Measurements from ENCODE around the gene STK4.

Gene STK4
- total RNA-seq, result 391 to 580 (median 535) reads per million in 3 donors

DNA sequence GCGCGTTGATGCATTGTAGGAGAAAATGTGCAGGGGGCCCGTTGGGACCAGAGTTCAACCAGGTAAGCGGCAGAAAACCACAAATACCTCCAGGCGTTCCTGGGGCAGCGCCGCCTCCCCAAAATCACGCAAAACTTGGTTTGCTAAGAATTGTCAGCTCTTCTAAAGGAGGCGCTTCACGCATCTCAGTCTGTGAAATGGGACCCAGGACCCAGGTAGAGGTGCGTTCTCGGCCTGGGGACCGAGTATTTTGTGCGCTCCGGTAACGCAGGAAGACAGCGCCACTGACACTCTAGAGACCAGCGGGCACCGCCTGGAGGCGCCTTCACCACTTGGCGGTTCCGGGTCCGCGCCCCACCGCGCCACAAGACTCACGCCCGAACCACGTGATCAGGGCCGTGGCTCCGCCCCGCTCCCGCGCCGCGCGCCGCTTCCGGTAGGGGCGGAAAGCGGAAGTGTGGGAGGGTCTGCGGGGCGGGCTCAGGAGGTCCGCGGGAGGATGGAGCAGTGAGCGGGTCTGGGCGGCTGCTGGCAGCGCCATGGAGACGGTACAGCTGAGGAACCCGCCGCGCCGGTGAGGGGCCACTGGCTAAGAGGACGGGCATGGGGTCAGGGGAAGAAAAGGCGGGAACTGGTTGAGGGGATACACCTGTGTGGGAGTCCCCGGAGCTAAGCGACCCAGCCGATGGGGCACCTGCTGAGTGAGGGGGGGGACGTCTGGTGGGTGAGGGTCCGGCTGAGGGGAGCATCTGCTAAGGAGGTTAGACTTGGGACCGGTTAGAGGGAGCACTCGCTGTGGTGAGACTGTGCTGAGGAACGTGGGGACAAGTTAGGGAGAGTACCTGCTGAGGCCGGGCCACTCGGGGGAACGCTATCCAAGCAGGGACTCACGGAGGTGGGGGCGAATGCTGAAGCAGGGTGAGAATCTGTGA, at the start of gene STK4:
Gene STK4 (plus strand): TSS at position 483 of the 932 bp plus-strand sequence. CDS start 57 bp downstream, at position 540.
- H3K4me1 ChIP-seq (ENCODE audit: control insufficient read depth, insufficient read depth, low read length, poor library complexity, severe bottlenecking), result no peaks in the 10 kb centered on the region

GRCh38 chr20:44916586-44916985, 49.7 kb upstream of the STK4 start:
- Histone ChIP-seq H3K27me3 (replicated peaks; ENCODE audit: control insufficient read depth, insufficient read depth, low read length, poor library complexity, severe bottlenecking) (no peaks in the 10 kb centered on the region), H3K4me3 (ENCODE audit: insufficient read depth, low read depth, low read length, poor library complexity, severe bottlenecking) (no peak overlapping the region), H3K4me1 (ENCODE audit: control insufficient read depth, insufficient read depth, low read length, poor library complexity, severe bottlenecking) (no peaks in the 10 kb centered on the region), H3K9me3 (ENCODE audit: control insufficient read depth, low read length) (no peaks in the 10 kb centered on the region), H3K27ac (ENCODE audit: insufficient read depth, low read length, poor library complexity, severe bottlenecking) (no peak overlapping the region), H3K36me3 (ENCODE audit: control insufficient read depth, insufficient read depth, low read length) (no peaks in the 10 kb centered on the region)
- no peak for DNase-seq

More for the DNA sequence above, at the start of gene STK4:
- Histone ChIP-seq H3K36me3 (ENCODE audit: control insufficient read depth, insufficient read depth, low read length) (no peaks in the 10 kb centered on the region), H3K27me3 (replicated peaks; ENCODE audit: control insufficient read depth, insufficient read depth, low read length, poor library complexity, severe bottlenecking) (no peaks in the 10 kb centered on the region), H3K4me3 (ENCODE audit: insufficient read depth, low read depth, low read length, poor library complexity, severe bottlenecking) (peak within 1 kb of the TSS; percentile 94), H3K9me3 (ENCODE audit: control insufficient read depth, low read length) (no peaks in the 10 kb centered on the region), H3K27ac (ENCODE audit: insufficient read depth, low read length, poor library complexity, severe bottlenecking) (peak within 1 kb of the TSS; percentile 91)
- peak; percentile 91 to 93 (median 93) for DNase-seq

- Histone ChIP-seq H3K36me3 (ENCODE audit: control insufficient read depth, insufficient read depth, low read length) (no peaks in the 10 kb centered on the region), H3K9me3 (ENCODE audit: control insufficient read depth, low read length) (no peaks in the 10 kb centered on the region), H3K4me1 (ENCODE audit: control insufficient read depth, insufficient read depth, low read length, poor library complexity, severe bottlenecking) (no peaks in the 10 kb centered on the region), H3K27ac (ENCODE audit: insufficient read depth, low read length, poor library complexity, severe bottlenecking) (no peak overlapping the region), H3K27me3 (replicated peaks; ENCODE audit: control insufficient read depth, insufficient read depth, low read length, poor library complexity, severe bottlenecking) (no peaks in the 10 kb centered on the region), H3K4me3 (ENCODE audit: insufficient read depth, low read depth, low read length, poor library complexity, severe bottlenecking) (no peak overlapping the region)
- no peak for DNase-seq
Measured at GRCh38 chr20:44917399-44917798, 48.9 kb upstream of the STK4 start.

DNA sequence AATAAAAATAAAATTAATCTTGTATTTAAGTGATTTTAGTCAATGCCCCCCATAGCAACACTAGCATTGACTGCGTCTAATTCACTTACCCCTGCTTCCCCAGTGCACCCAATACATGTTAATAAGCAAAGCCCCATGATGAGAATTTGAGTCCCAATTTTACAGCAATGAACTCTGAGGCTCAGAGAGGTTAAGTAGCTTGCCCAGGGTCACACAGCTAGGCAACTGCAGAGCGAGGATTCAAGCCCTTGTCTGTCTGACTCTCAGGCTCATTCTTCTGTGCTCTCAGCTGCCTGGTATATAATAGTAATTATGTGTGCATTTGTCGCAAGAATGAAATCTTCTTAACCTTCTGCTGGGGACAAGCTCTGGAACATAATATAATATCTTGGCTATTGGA, 48.0 kb upstream of the STK4 start:
- DNase-seq, result no peak
- Histone ChIP-seq H3K9me3 (ENCODE audit: control insufficient read depth, low read length) (no peaks in the 10 kb centered on the region), H3K36me3 (ENCODE audit: control insufficient read depth, insufficient read depth, low read length) (no peaks in the 10 kb centered on the region), H3K4me1 (ENCODE audit: control insufficient read depth, insufficient read depth, low read length, poor library complexity, severe bottlenecking) (no peaks in the 10 kb centered on the region), H3K27me3 (replicated peaks; ENCODE audit: control insufficient read depth, insufficient read depth, low read length, poor library complexity, severe bottlenecking) (no peaks in the 10 kb centered on the region), H3K4me3 (ENCODE audit: insufficient read depth, low read depth, low read length, poor library complexity, severe bottlenecking) (no peak overlapping the region), H3K27ac (ENCODE audit: insufficient read depth, low read length, poor library complexity, severe bottlenecking) (no peak overlapping the region)

GRCh38 chr20:44918761-44919160, 47.6 kb upstream of the STK4 start:
- no peak for DNase-seq
- H3K36me3 ChIP-seq (ENCODE audit: control insufficient read depth, insufficient read depth, low read length), result no peaks in the 10 kb centered on the region
- H3K9me3 ChIP-seq (ENCODE audit: control insufficient read depth, low read length), result no peaks in the 10 kb centered on the region
- no peak overlapping the region for H3K4me3 ChIP-seq (ENCODE audit: insufficient read depth, low read depth, low read length, poor library complexity, severe bottlenecking)
- no peak overlapping the region for H3K27ac ChIP-seq (ENCODE audit: insufficient read depth, low read length, poor library complexity, severe bottlenecking)
- H3K27me3 ChIP-seq (replicated peaks; ENCODE audit: control insufficient read depth, insufficient read depth, low read length, poor library complexity, severe bottlenecking), result no peaks in the 10 kb centered on the region
- H3K4me1 ChIP-seq (ENCODE audit: control insufficient read depth, insufficient read depth, low read length, poor library complexity, severe bottlenecking), result no peaks in the 10 kb centered on the region

- no peak for DNase-seq
- no peak overlapping the region for H3K27ac ChIP-seq (ENCODE audit: insufficient read depth, low read length, poor library complexity, severe bottlenecking)
- H3K4me3 ChIP-seq (ENCODE audit: insufficient read depth, low read depth, low read length, poor library complexity, severe bottlenecking), result no peak overlapping the region
- no peaks in the 10 kb centered on the region for H3K36me3 ChIP-seq (ENCODE audit: control insufficient read depth, insufficient read depth, low read length)
- no peaks in the 10 kb centered on the region for H3K9me3 ChIP-seq (ENCODE audit: control insufficient read depth, low read length)
- H3K27me3 ChIP-seq (replicated peaks; ENCODE audit: control insufficient read depth, insufficient read depth, low read length, poor library complexity, severe bottlenecking), result no peaks in the 10 kb centered on the region
- no peaks in the 10 kb centered on the region for H3K4me1 ChIP-seq (ENCODE audit: control insufficient read depth, insufficient read depth, low read length, poor library complexity, severe bottlenecking)
Measured at GRCh38 chr20:44921447-44921846, 44.9 kb upstream of the STK4 start.

- Histone ChIP-seq H3K4me3 (ENCODE audit: insufficient read depth, low read depth, low read length, poor library complexity, severe bottlenecking) (no peak overlapping the region), H3K4me1 (ENCODE audit: control insufficient read depth, insufficient read depth, low read length, poor library complexity, severe bottlenecking) (no peaks in the 10 kb centered on the region), H3K36me3 (ENCODE audit: control insufficient read depth, insufficient read depth, low read length) (no peaks in the 10 kb centered on the region), H3K27ac (ENCODE audit: insufficient read depth, low read length, poor library complexity, severe bottlenecking) (no peak overlapping the region), H3K9me3 (ENCODE audit: control insufficient read depth, low read length) (no peaks in the 10 kb centered on the region), H3K27me3 (replicated peaks; ENCODE audit: control insufficient read depth, insufficient read depth, low read length, poor library complexity, severe bottlenecking) (no peaks in the 10 kb centered on the region)
- no peak for DNase-seq
Measured at GRCh38 chr20:44924541-44924940, 41.8 kb upstream of the STK4 start.

DNA sequence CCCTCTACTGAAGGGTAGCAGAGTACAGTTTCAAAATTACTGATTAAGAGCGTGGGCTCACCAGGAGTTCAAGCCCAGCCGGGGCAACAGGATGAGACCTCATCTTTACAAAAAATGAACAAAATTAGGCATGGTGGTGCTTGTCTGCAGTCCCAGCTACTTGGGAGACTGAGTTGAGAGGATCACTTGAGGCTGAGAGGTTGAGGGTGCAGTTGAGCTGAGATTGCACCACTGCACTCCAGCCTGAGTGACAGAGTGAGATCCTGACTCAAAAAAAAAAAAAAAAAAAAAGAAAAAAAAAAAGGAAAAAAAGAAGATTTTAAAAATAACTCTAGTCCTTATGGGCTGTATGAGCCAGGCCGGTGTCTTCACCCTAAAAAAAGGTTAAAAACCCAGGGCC, 37.7 kb upstream of the STK4 start:
- H3K27ac ChIP-seq (ENCODE audit: insufficient read depth, low read length, poor library complexity, severe bottlenecking), result no peak overlapping the region
- no peak for DNase-seq
- no peaks in the 10 kb centered on the region for H3K9me3 ChIP-seq (ENCODE audit: control insufficient read depth, low read length)
- H3K27me3 ChIP-seq (replicated peaks; ENCODE audit: control insufficient read depth, insufficient read depth, low read length, poor library complexity, severe bottlenecking), result no peaks in the 10 kb centered on the region
- H3K4me1 ChIP-seq (ENCODE audit: control insufficient read depth, insufficient read depth, low read length, poor library complexity, severe bottlenecking), result no peaks in the 10 kb centered on the region
- no peak overlapping the region for H3K4me3 ChIP-seq (ENCODE audit: insufficient read depth, low read depth, low read length, poor library complexity, severe bottlenecking)
- peaks cover 9% of the 10 kb centered on the region for H3K36me3 ChIP-seq (ENCODE audit: control insufficient read depth, insufficient read depth, low read length)

DNA sequence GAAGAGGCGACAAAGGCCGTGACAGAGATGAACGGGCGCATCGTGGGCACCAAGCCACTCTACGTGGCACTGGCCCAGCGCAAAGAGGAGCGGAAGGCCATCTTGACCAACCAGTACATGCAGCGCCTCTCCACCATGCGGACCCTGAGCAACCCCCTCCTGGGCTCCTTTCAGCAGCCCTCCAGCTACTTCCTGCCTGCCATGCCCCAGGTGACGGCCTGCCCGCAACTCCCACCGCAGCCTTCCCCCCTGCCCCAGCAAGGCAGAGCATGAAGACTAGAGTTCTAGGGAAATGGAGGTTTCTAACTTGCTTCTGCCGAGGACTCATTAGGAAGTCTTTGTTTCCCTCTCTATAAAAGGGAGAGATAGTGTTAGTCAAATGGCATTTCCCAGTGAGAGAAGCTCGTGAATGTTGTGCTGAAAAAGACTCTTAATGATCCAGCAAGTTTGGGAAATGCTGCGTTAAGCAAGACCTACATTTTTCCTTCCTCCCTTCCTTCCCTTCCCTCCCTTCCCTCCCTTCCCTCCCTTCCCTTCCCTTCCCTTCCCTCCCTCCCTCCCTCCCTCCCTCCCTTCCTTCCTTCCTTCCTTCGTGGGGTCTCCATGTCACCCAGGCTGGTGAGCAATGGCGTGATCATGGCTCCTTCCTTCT, 35.7 kb upstream of the STK4 start:
- Histone ChIP-seq H3K27me3 (replicated peaks; ENCODE audit: control insufficient read depth, insufficient read depth, low read length, poor library complexity, severe bottlenecking) (no peaks in the 10 kb centered on the region), H3K36me3 (ENCODE audit: control insufficient read depth, insufficient read depth, low read length) (peaks cover 9% of the 10 kb centered on the region), H3K9me3 (ENCODE audit: control insufficient read depth, low read length) (no peaks in the 10 kb centered on the region), H3K4me1 (ENCODE audit: control insufficient read depth, insufficient read depth, low read length, poor library complexity, severe bottlenecking) (no peaks in the 10 kb centered on the region), H3K4me3 (ENCODE audit: insufficient read depth, low read depth, low read length, poor library complexity, severe bottlenecking) (no peak overlapping the region), H3K27ac (ENCODE audit: insufficient read depth, low read length, poor library complexity, severe bottlenecking) (no peak overlapping the region)
- no peak for DNase-seq

DNA sequence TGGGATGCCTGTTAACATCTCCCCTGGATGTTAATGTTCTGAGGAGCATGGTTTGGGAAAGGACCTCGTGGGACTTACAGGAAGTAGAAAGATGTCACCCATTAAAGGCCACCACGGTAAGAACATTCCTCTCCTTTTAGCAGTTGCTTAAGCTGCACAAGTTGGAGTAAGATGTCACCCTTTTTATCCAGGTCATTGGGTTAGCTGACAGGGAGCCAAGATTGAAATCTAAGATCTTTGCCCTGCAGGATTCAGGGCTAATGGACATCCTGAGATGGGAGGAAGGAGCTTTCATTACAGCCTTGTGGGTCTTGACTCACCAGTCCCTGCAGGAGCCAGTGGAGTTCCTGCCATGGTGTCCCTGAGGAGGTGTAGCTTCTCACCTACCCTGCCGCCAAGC, 34.4 kb upstream of the STK4 start:
- DNase-seq, result no peak
- H3K27ac ChIP-seq (ENCODE audit: insufficient read depth, low read length, poor library complexity, severe bottlenecking), result no peak overlapping the region
- H3K4me1 ChIP-seq (ENCODE audit: control insufficient read depth, insufficient read depth, low read length, poor library complexity, severe bottlenecking), result no peaks in the 10 kb centered on the region
- H3K9me3 ChIP-seq (ENCODE audit: control insufficient read depth, low read length), result no peaks in the 10 kb centered on the region
- no peaks in the 10 kb centered on the region for H3K27me3 ChIP-seq (replicated peaks; ENCODE audit: control insufficient read depth, insufficient read depth, low read length, poor library complexity, severe bottlenecking)
- no peak overlapping the region for H3K4me3 ChIP-seq (ENCODE audit: insufficient read depth, low read depth, low read length, poor library complexity, severe bottlenecking)
- H3K36me3 ChIP-seq (ENCODE audit: control insufficient read depth, insufficient read depth, low read length), result peaks cover 9% of the 10 kb centered on the region

All from effector memory CD4-positive, alpha-beta T cell (primary cell).